Testis (tissue), 3 donors: ENCODE measurements around the gene PARG. TPM values are rescaled to one million over a fixed set of nuclear protein-coding genes. Genes with fewer than 3 reads are reported as not detected.
"Not testable (repeated sequence)": the region's sequence is repeated elsewhere in the genome, so short reads cannot be mapped to it uniquely, and the experiment has no call there.

Experiments used
- DNase-seq: peaks from one replicate; pipeline ENCODE4 v3.0.0-alpha.2; 2019
- H3K27ac ChIP-seq, 2 donors: fragments of 200-600 bp; sonication (generic); one replicate each; pipeline ENCODE4 v1.5.1; 2019
- H3K27me3 ChIP-seq: fragments of 200-600 bp; sonication (generic); one replicate; pipeline ENCODE4 v1.5.1; 2019
- H3K36me3 ChIP-seq: fragments of 200-600 bp; sonication (generic); one replicate; pipeline ENCODE4 v1.5.1; 2017; ENCODE audit warnings: low read depth; ENCODE audit errors: missing control alignments
- H3K4me1 ChIP-seq: fragments of 200-600 bp; sonication (generic); one replicate; pipeline ENCODE4 v1.5.1; 2019
- H3K4me3 ChIP-seq, 2 donors: fragments of 200-600 bp; sonication (generic); one replicate each; pipeline ENCODE4 v1.5.1; 2017 to 2019
- H3K9me3 ChIP-seq: fragments of 200-600 bp; sonication (generic); one replicate; pipeline ENCODE4 v1.5.1; 2017
- WGBS, 2 donors: methylation state at CpG; one replicate each; pipeline ENCODE4 v1.1.5; 2018; 5-methylcytosine and 5-hydroxymethylcytosine counted together
- intact Hi-C: fragments of 100-400 bp; cut with DNase I; formaldehyde crosslinking; loops from one replicate; pipeline ENCODE4 v1.15.1; 2023; ENCODE audit warnings: low total_unique reads
- polyA plus RNA-seq: library from polyadenylated mRNA; stranded (reverse); fragments of 350-450 nt; fragmentation: Illumina TruSeq; extraction: RNeasy Lipid Tissue Mini Kit (QIAGEN cat#74804); gene quantifications from one replicate; pipeline ENCODE4 v1.2.3, GENCODE V29; 2014; ENCODE audit warnings: low read depth, low replicate concordance; ENCODE audit not compliant: insufficient read depth
- total RNA-seq, 2 donors: library from RNA; depleted of rRNA; stranded (reverse); fragments of >200 nt; gene quantifications; one replicate each; pipeline ENCODE4 v1.2.3, GENCODE V29; 2016

The PARG gene
- total and polyA plus RNA-seq, 3 donors from 2014 or later = 19.7 to 49.4 (median 39.4) TPM

DNA sequence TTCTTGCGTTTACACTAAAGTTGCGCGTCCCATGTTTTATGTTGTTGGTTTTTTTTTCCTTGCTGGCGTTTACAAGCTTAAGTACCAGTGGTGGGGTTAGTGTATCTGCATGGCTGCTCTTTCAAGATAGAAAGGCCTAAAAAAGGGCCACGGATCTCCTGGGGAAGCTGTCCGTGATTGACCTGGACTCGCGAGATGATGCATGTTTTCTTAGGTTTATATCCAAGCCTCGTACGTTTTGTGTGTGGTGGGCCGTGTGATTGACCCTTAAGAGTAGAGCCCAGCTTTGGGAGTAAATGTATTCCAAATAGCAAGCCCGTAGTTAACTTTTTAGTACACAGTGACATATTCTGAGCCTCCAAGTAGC is 495 bp upstream of the PARG start:
- WGBS, 2 donors = 0% methylated on average over 12 of the region's 12 CpGs
- H3K9me3 ChIP-seq, DNase-seq, H3K36me3 ChIP-seq, H3K27me3 ChIP-seq, intact Hi-C loops, H3K4me1 ChIP-seq: not testable (repeated sequence)
- Histone ChIP-seq H3K4me3 (peak overlapping the region; percentile 87 to 88), H3K27ac (peak overlapping the region in 1 of 2 donors; percentile 61)

DNA sequence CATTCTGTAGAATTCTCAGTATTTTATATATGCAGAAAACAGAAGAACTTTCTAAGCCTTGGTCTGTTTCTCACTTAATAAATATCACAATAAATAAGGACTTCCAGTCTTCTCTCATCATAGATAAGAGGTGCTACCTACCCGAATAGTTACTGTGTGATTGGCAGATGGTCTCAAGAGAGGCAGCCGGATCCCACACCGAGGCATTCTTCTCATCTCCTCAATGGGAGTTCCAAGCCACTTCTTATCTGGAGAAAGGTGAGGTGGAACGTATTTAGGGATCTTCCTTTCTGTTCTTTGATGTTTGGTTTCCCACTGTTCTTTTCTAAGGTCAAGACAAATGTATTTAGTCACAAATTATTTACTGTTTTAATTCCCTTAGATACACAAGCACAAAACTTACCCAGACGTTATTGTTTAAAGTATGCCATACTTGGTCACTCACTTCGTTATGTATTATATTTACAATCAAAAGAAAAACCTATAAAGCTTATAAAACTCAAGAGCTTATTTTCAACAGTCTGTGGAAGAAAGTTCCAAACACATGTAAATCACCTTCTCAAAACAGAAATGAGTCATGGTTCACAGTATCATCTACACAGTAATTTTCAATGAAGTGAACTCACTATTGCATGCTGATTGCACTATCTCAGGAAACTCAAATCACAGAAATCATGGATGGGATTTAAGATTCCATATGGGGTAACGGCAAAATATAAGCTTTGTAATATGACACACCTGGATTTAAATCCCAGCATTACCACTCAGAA is 9.7 kb downstream of the PARG start:
- H3K27me3 ChIP-seq, H3K4me3 ChIP-seq, H3K36me3 ChIP-seq, intact Hi-C loops, DNase-seq, H3K4me1 ChIP-seq, H3K9me3 ChIP-seq, H3K27ac ChIP-seq: not testable (repeated sequence)
- WGBS, 2 donors = 84 to 92% methylated on average over 7 of the region's 7 CpGs

DNA sequence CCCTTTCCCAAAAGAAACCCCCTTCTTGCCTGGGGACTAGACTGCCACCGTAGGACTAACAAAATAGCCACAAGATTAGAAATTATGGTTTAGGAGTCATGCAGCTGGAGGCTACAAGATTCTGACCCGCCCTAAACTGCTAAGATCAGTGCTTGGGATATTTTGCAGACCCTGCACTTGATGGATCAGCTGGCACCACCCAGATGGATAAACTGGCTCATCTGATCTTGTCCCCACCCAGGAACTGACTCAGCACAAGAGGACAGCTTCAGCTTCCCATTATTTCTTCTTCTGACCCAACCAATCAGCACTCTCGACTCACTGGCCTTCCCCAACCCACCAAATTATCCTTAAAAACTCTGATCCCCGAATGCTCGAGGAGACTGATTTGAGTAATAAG is 10.6 kb downstream of the PARG start:
- H3K4me1 ChIP-seq, H3K4me3 ChIP-seq, H3K9me3 ChIP-seq, H3K27me3 ChIP-seq, H3K36me3 ChIP-seq, DNase-seq, H3K27ac ChIP-seq, intact Hi-C loops: not testable (repeated sequence)
- 81 to 90% methylated on average over 5 of the region's 5 CpGs for WGBS, 2 donors

DNA sequence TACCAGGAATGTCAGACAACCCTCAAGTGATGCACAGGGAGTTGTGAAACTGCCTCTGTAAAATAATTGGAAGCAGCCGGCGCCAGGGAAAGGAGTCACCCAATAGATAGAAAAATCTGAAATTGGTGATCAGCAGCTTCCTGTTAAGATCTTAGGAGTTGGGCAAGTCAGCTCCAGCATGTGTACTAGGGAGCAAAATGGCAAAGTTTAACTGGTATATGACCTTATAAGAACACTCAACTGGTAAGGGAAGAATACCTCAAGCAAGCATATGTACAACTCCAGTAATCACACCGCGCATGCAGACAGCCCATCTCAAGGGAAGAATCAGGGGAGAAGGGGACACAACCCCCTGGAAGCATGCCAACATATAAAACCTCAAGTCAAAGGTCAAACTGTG is 18.3 kb downstream of the PARG start:
- DNase-seq, H3K9me3 ChIP-seq, H3K27me3 ChIP-seq, H3K4me1 ChIP-seq, H3K36me3 ChIP-seq, H3K27ac ChIP-seq, H3K4me3 ChIP-seq, intact Hi-C loops: not testable (repeated sequence)
- 78 to 95% methylated on average over 4 of the region's 4 CpGs for WGBS, 2 donors

DNA sequence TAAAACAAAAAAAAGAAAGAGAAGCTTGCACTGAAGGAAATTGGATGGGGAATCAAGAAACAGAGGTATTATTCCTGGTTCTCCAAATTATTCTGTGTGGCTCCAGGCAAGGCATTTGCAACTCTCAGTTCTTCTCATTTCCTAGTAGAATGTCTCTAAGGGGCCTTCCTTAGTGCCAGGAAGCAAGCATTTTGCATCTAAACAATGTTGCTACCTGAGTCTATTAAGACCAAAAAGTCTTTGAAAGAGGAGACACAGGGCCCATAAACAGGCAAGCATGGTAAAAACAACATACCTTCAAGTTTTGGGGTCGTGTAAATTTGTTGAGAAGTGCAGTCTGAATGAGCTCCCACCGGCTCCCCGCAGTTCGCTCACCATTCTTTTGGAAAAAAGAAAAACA is 19.8 kb downstream of the PARG start:
- DNase-seq, H3K4me1 ChIP-seq, H3K9me3 ChIP-seq, intact Hi-C loops, H3K27me3 ChIP-seq, H3K36me3 ChIP-seq, H3K27ac ChIP-seq, H3K4me3 ChIP-seq: not testable (repeated sequence)
- 51 to 56% methylated on average over 4 of the region's 4 CpGs for WGBS, 2 donors

DNA sequence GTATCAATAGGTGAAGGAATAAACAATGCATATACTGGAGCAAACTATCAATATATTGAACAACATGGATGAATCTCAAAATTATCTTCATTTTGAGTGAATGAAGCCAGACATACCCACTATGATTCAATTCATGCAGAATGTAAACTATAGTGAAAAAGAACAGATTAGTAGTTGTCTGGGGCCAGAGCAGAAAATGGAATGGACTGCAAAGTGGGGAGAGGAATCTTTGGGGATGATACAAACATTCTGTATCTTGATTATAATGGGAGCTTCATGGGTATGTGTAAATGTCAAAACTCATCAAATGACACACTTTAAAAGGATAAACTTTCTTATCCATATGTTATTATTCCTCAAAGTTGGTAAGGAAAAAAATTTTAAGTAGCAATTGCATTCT is 23.9 kb downstream of the PARG start:
- H3K27me3 ChIP-seq, DNase-seq, intact Hi-C loops, H3K36me3 ChIP-seq, H3K4me3 ChIP-seq, H3K9me3 ChIP-seq, H3K4me1 ChIP-seq, H3K27ac ChIP-seq: not testable (repeated sequence)

DNA sequence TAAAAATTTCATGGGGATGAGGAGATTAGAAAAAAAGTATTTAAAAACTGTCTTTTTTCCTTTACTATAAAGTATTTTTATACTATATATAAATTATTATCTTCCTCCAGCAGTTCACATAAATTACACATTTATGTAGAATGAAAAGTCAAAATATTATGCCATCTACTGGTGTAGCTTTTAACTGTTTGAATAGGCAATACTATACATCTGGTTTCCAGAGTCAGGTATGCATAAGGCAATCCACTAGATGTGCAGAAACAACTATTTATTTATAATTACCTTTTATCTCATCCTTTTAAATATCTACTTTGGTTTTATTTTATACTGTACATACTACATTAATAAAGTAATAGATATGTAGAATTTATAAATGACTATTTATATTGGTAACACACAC is 25.4 kb downstream of the PARG start:
- H3K4me3 ChIP-seq, H3K9me3 ChIP-seq, intact Hi-C loops, H3K36me3 ChIP-seq, H3K4me1 ChIP-seq, DNase-seq, H3K27ac ChIP-seq, H3K27me3 ChIP-seq: not testable (repeated sequence)

DNA sequence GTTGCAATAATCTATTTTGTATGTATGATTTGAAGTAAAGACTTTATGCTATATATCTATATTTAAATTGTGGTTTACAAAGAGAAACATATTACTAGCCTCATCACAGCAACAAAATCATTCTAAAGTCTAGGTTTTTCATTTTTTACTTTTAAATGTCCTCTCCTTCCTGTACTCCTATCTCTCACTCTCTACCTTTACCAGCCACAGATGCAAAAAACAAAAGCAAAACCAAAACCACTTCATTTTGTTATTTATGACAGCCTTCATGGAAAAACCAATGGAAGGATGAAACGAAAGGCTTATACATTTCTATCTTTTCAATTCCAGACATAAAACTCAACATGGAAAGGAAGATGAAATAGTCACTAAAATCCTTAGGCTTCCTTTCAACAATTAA is 31.5 kb downstream of the PARG start:
- H3K27me3 ChIP-seq, intact Hi-C loops, H3K36me3 ChIP-seq, H3K9me3 ChIP-seq, H3K27ac ChIP-seq, H3K4me3 ChIP-seq, DNase-seq, H3K4me1 ChIP-seq: not testable (repeated sequence)
- no CpG with 5 or more reads among the region's 1 CpG for WGBS, 2 donors

DNA sequence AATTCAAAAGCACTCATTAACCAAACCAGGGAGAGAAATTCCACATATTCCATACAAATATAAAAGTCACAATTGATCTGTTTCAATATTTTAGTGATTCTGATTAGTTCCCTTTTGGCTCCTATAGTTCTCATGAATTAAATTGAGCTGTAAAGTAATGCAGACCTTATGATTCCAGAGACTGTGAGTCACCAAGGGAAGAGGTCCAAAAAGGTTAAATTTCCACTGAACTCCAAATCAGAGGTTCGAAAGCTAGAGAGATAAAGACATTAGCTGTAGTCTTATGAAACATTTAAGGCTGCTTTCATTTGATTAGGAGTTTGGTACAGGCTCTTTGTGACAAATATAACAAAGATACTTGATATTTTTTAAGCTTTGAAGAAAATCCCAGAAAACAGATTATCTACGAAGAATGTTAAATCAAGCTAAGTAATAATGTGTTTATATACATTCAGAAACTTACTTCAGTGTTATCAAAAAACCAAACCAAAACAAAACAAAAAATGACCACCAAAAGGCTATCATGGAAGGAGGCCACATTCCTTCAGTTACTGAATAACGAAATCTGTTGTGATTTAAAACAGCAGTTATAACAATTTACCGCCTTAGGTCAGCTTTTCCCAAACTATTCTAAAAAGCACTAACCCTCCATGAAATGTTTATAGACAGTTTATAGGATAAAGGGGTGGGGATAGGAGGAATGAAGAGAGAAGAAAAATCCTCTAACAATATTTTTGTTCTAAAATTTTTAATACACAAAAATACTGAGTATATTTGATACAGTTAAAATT is 33.3 kb downstream of the PARG start:
- 67 to 70% methylated on average over 3 to 4 of the region's 4 CpGs for WGBS, 2 donors
- H3K27ac ChIP-seq, H3K27me3 ChIP-seq, H3K36me3 ChIP-seq, DNase-seq, H3K9me3 ChIP-seq, H3K4me3 ChIP-seq, H3K4me1 ChIP-seq, intact Hi-C loops: not testable (repeated sequence)

DNA sequence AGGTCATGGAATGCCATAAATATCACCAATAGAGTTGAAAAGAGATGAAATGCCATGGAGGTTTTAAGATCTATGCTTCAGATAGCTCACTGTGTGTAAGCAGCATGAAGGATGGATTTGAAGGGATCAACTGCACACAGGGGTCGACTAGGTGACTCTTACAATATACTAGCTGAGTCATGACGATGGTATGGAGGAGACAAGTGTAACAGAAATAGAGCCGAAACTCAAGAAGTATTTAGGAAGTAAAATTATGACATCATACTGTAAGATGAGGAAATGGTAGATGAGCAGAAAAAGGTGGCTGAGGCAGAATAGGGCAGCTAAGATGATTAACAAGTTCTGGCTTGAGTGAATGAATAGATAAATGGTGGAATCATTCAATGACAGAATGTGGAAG is 38.0 kb downstream of the PARG start:
- DNase-seq, H3K36me3 ChIP-seq, H3K4me1 ChIP-seq, H3K9me3 ChIP-seq, intact Hi-C loops, H3K27ac ChIP-seq, H3K4me3 ChIP-seq, H3K27me3 ChIP-seq: not testable (repeated sequence)
- 89 to 99% methylated on average over 3 of the region's 3 CpGs for WGBS, 2 donors

DNA sequence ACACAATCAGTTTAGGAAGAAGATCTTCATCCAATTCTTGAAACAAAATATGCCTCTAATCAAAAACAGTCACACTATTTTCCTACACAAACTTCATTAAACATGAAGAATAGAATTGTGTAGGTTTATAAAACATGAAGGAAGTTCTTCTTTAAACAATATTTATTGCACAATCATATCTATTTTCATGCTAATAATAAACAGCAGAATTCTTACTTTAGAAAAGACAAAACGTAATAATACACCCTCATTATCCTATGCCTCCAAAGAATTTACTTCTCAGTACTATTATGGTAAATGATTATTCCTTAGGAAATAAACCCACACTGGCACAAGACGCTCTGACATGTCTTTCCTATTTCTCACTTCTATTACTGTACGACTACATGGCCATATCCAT is 41.4 kb downstream of the PARG start:
- H3K4me1 ChIP-seq, H3K9me3 ChIP-seq, H3K36me3 ChIP-seq, H3K4me3 ChIP-seq, DNase-seq, intact Hi-C loops, H3K27me3 ChIP-seq, H3K27ac ChIP-seq: not testable (repeated sequence)
- 88 to 90% methylated on average over 3 of the region's 3 CpGs for WGBS, 2 donors

DNA sequence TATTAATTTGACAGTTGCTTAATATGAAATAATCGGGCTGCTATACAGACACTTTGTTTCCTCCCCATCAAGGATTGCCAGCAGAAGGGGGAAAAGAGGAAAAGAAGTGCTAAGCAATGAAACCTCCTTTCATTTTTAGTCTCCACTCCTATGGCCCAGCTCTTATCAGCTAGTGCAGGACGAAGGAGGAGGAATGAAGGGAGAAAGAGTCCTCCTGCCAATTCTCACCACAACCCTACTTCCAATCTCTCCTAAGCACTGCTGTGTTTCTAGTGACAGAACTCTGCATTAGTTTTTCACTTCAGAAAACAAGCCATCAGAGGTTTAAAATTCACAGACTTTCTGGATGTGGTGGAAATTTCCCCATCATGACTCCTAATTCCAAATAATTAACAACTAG is 41.8 kb downstream of the PARG start:
- intact Hi-C loops, H3K4me3 ChIP-seq, DNase-seq, H3K27me3 ChIP-seq, H3K36me3 ChIP-seq, H3K4me1 ChIP-seq, H3K27ac ChIP-seq, H3K9me3 ChIP-seq: not testable (repeated sequence)
- 56 to 86% methylated on average over 1 of the region's 2 CpGs for WGBS, 2 donors
